GM21515 (cell line): ENCODE results near the gene MYOZ1.
A peak's percentile ranks its signal among the peaks of the same experiment; 100 is the strongest.
"Not testable (repeated sequence)": the region's sequence is repeated elsewhere in the genome, so short reads cannot be mapped to it uniquely, and the experiment has no call there.

ENCODE experiments used
- ATAC-seq: cut with Tn5 transposase; IDR thresholded peaks from one replicate; pipeline ENCODE4 v1.9.1; 2021; ENCODE audit not compliant: unreplicated experiment

The MYOZ1 gene

DNA sequence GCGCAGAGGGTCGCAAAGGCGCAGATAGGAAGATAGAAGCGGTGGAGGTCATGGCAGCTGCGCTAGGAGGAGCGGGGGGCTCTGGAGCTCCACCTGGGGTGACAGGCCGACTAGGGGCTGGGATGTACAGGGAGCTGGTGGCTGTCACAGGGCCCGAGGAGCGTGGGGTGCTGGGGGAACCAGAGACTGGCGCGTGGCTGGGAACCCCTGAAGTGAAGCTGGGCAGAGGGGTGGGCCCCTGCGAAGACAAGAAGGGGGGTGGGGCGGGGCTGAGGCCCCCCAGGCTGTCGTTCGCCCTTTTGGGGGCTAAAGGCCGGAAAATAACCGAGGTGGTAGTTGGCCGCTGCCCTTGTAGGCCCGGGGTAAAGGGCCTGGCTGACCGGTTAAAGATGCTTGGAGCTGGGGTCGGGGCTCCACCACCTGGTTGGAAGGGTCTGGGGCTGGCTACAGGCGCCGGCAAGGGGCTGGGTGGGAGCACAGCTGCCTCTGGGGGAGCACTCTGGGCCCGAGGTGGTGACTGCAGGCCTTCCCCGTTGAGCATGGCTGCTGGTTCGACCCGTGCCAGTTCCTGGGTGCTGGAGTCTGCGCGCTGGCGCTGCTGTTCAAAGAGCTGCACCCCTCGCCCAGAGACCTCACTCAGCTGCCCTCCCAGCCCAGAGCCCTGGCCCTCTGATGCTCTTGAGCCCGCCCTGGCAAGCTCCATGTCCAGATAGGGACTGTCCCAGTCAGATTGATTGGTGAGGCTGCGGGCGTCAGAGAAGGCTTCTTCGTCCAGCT is 6.8 kb upstream of the MYOZ1 start:
- ATAC-seq, result no peak

GRCh38 chr10:73647211-73647874 is 6.1 kb upstream of the MYOZ1 start:
- ATAC-seq, result no peak

DNA sequence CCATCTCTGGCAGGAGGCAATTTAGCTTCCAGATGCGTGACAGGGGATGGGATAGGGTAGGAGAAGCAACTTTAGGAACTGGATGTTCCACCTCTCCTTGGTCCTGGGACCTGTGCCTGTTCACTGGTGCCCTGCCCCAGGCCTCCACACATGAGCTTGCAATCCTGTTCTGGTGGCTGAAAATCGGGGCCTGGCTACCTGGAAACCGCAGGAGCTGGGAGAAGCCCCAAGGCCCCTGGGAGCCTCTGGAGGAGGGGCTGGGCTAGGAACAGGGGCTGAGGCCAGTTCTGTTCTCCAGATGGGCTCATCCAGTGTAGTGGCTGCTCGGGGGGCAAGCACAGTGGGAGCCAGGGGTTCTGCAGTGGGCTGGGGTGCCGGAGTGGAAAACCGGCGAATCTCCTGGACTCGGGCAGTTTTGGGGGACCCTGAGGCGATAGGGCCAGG is 5.3 kb upstream of the MYOZ1 start:
- ATAC-seq, result no peak

DNA sequence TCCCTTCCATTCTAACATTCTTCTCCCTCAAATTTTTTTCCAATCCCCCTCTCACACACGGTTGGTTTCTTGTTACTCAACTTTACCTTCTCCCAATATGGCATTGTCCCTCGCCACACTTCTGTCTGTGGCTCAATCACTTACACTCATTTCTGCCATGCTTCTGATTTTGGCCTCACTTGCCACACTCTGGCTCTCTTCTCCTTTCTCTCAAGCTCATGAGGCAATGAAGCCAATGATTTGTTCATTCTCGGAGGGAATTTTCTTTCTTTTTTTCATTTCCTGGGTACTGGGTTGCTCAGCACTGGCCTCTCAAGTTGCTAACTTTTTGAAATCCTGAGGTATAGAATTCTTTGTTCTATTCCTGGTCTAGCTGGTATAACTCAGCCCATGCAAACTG is 4.0 kb upstream of the MYOZ1 start:
- ATAC-seq, result no peak

DNA sequence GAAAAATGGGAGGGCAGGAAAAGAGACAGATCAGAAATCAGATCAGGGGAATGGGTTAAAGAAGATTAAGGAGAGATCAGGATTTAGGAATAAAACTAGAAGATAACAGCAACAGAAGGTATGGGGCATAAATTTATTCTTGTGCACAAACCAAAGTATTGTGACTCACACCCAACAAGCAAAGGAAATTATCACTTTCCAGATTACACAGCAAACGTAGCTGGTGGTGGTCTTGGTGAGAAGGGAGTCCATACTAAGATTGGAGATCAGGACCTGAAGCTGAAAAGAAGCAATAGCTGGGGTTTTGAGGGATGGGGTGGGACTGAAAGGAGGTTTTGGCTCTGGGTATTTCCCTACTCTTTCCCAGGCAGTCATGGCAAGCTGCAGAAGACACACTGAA is 3.5 kb upstream of the MYOZ1 start:
- no peak for ATAC-seq

- no peak for ATAC-seq
Measured at GRCh38 chr10:73644015-73644743, 2.9 kb upstream of the MYOZ1 start.

DNA sequence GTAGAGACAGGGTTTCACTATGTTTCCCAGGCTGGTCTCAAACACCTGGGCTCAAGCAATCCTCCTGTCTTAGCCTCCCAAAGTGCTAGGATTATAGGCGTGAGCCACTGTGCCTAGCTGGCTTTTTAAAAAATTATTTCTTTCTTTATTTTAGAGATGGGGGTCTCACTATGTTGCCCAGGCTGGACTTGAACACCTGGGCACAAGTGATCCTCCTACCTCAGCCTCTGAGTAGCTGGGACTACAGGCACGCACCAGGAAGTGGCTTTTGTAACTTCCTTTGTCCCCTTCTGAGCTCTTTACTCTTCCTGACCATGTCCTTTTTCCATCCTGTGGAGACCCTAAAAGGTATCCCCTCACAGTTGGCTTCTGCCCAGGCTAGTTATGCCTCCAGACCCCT is 2.1 kb upstream of the MYOZ1 start:
- ATAC-seq, result no peak

GRCh38 chr10:73639286-73639685 is 2.0 kb downstream of the MYOZ1 start:
- no peak for ATAC-seq

GRCh38 chr10:73635781-73636180 is 5.5 kb downstream of the MYOZ1 start:
- no peak for ATAC-seq

DNA sequence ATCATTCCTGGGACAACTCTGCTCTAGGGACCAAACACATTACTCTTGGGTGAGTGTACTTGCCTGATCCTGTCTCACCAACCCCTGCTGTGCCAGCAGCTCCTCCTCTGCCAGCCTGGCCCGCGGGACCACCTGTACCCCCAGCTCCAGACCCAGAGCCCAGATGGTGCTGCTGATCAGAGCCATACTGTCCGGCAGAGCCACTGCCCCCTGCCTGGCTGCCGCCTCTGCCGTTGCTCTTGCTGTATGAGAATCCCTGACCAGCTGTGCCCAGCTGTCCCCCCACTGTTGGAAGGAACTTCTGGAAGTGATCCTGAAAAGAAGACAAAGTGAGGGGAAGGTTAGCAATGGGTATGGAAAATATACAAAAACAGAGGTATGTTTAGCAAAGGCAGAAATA is 6.9 kb downstream of the MYOZ1 start:
- ATAC-seq, result no peak

DNA sequence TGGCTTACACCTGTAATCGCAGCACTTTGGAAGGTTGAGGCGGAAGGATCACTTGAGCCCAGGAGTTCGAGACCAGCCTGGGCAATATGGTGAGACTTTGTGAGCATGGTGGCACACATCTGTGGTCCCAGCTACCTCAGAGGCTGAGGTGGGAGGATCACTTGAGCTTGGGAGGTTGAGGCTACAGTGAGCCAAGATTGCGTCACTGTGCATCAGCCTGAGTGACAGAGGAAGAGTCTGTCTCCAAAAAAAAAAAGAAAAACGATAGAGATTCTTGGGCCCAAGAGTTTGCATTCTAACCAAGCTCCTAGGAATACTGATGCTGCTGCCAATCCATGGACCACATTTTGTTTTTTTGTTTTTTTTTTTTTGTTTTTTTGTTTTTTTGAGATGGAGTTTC is 12.1 kb downstream of the MYOZ1 start:
- ATAC-seq, result no peak

GRCh38 chr10:73628405-73628804 is 12.9 kb downstream of the MYOZ1 start:
- ATAC-seq, result no peak

DNA sequence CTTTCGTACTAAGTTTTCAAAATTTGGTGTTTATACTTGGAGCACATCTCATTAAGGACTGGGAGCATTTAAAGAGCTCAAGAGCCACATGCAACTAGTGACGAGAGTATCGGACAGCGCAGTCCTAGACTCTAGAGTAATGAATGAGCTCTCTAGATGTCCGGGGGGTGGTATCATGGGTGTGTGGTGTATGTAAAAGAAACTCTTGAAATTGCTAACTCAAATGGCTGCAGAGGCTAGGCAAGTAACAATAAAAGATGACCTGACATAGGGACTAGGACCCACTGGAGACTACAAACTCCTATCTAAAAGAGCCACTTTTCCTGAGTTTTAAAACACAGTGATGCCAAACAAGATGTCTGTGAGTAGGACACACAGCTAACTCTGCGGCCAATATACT is 14.0 kb downstream of the MYOZ1 start:
- ATAC-seq, result no peak

GRCh38 chr10:73625884-73626752 is 15.2 kb downstream of the MYOZ1 start:
- peak; percentile 94 for ATAC-seq

- ATAC-seq, result peak; percentile 43
Measured at GRCh38 chr10:73625004-73625883, 16.0 kb downstream of the MYOZ1 start.

DNA sequence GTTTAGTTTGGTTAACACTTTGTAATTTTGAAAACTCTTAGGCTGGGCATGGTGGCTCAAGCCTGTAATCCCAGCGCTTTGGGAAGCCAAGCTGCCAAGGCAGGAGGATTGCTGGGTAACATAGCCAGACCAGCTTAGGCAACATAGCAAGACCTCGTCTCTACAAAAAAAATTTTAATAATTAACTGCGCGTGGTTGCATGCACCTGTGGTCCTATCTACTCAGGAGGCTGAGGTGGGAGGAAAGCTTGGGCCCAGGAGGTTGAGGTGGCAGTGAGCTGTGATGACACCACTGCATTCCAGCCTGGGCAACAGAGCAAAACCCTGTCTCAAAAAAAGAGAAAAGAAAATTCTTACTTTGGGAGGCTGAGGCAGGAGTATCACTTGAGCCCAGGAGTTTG is 18.2 kb downstream of the MYOZ1 start:
- ATAC-seq, result no peak

GRCh38 chr10:73620974-73621373 is 20.3 kb downstream of the MYOZ1 start:
- ATAC-seq, result not testable (repeated sequence)

DNA sequence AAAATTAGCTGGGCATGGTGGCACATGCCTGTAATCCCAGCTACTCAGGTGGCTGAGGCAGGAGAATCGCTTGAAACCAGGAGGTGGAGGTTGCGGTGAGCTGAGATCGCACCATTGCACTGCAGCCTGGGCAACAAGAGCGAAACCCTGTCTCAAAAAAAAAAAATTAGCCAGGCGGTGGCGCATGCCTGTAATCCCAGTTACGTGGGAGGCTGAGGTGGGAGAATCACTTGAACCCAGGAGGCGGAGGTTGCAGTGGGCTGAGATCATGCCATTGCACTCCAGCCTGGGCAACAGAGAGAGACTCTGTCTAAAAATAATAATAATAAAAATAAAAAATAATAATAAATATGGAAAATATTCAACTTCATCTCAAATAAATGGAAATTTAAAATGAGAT is 24.1 kb downstream of the MYOZ1 start:
- ATAC-seq, result not testable (repeated sequence)

GRCh38 chr10:73614720-73615119 is 26.6 kb downstream of the MYOZ1 start:
- no peak for ATAC-seq

- no peak for ATAC-seq
Measured at GRCh38 chr10:73609116-73609515, 32.2 kb downstream of the MYOZ1 start.
